ENCODE measurements around the gene HEATR5B.
"Not testable (repeated sequence)": the region's sequence is repeated elsewhere in the genome, so short reads cannot be mapped to it uniquely, and the experiment has no call there.

Gene HEATR5B

DNA sequence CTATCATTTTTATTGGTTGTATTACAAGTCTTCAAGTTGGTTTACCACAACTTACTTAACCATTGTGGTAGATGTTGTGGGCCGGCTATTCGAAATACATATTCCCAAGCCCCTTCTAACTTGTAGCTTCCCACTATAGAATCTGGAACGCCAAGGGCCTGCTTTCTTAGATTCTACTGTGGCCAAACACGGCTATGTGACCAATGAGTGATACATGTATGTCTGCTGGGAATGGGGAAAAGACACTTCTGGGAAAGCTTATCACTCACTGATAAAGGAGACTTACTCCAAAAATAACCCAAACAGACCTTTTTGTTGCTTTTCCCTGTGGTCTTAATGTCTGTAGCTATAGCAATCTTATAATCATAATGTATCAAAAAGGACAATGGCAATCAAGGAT, 142.3 kb downstream of the HEATR5B start:
- TF ChIP-seq, protein P1, sequence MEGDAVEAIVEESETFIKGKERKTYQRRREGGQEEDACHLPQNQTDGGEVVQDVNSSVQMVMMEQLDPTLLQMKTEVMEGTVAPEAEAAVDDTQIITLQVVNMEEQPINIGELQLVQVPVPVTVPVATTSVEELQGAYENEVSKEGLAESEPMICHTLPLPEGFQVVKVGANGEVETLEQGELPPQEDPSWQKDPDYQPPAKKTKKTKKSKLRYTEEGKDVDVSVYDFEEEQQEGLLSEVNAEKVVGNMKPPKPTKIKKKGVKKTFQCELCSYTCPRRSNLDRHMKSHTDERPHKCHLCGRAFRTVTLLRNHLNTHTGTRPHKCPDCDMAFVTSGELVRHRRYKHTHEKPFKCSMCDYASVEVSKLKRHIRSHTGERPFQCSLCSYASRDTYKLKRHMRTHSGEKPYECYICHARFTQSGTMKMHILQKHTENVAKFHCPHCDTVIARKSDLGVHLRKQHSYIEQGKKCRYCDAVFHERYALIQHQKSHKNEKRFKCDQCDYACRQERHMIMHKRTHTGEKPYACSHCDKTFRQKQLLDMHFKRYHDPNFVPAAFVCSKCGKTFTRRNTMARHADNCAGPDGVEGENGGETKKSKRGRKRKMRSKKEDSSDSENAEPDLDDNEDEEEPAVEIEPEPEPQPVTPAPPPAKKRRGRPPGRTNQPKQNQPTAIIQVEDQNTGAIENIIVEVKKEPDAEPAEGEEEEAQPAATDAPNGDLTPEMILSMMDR (IDR thresholded peaks at IDR 0.05; ENCODE audit: extremely low read depth, insufficient read depth, missing control alignments), result no peak
- no peak for DNase-seq (ENCODE audit: low spot score)
- in situ Hi-C loops (cut with MboI; ENCODE audit: low pct_unique_long_range_greater_than_20kb, low sequenced_read_pairs, unreplicated experiment), result no loop called here

DNA sequence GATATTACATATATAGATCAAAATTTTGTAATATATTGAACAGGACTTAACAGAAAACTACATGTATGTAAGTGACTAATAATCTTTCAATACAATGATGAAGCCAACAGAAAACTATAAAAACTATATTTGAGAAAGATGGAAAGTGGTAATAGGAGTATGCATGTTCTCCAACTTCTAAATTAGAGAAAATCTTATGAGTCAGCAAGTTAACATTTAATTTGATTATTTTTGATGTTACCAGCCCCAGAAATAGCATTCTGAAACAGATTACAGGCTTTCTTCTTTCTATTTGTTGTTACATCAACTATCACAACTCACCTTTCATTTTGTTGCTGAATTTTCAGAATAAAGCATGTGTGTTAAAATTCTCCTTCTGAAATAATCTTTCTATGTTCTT, 147.6 kb downstream of the HEATR5B start:
- DNase-seq (ENCODE audit: low spot score); in situ Hi-C loops (cut with MboI; ENCODE audit: low pct_unique_long_range_greater_than_20kb, low sequenced_read_pairs, unreplicated experiment): not testable (repeated sequence)

DNA sequence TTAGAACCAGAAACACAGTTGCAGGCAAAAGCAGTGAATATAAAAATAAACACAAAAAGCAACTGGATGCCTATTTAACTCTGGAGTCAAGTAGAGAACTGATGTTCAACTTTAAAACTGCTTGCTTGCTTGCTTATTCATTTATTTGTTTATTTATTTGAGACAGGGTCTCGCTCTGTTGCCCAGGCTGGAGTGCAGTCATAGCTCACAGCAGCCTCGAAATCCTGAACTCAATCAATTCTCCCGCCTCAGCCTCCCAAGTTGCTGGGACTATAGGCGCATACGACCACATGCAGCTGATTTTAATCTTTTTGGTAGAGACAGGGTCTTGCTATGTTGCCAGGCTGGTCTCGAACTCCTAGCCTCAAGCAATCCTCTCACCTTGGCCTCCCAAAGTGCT, 152.5 kb downstream of the HEATR5B start:
- in situ Hi-C loops (cut with MboI; ENCODE audit: low pct_unique_long_range_greater_than_20kb, low sequenced_read_pairs, unreplicated experiment); DNase-seq (ENCODE audit: low spot score): not testable (repeated sequence)
